Adipocyte (in vitro differentiated cells): ENCODE results near the gene CLSTN3.

Source experiments
- DNase-seq: peaks from one replicate; pipeline ENCODE4 v3.0.0-alpha.2; 2015; ENCODE audit warnings: low read depth
- H3K27me3 ChIP-seq: replicated peaks from 2 replicates; pipeline ENCODE4 v1.7.0; 2013; ENCODE audit warnings: mild to moderate bottlenecking, low read length, moderate library complexity; ENCODE audit not compliant: control insufficient read depth, insufficient read depth
- H3K36me3 ChIP-seq: 2 replicates; pipeline ENCODE4 v1.7.0; 2013; ENCODE audit warnings: low read length, mild to moderate bottlenecking, moderate library complexity; ENCODE audit not compliant: control insufficient read depth, insufficient read depth, severe bottlenecking
- H3K4me1 ChIP-seq: 2 replicates; pipeline ENCODE4 v1.7.0; 2013; ENCODE audit warnings: mild to moderate bottlenecking, low read length, moderate library complexity; ENCODE audit not compliant: control insufficient read depth, insufficient read depth
- H3K4me3 ChIP-seq: 2 replicates; pipeline ENCODE4 v1.7.0; 2013; ENCODE audit warnings: mild to moderate bottlenecking, low read length, moderate library complexity
- H3K9ac ChIP-seq: 2 replicates; pipeline ENCODE4 v1.7.0; 2013; ENCODE audit warnings: mild to moderate bottlenecking, low read length, moderate library complexity
- H3K9me3 ChIP-seq: 2 replicates; pipeline ENCODE4 v1.7.0; 2013; ENCODE audit warnings: mild to moderate bottlenecking, low read length, moderate library complexity; ENCODE audit not compliant: control insufficient read depth

CLSTN3 gene

GRCh38 chr12:7093892-7094291, 36.3 kb upstream of the CLSTN3 start:
- Histone ChIP-seq H3K4me3 (no peak overlapping the region), H3K9ac (peak overlapping the region; percentile 92), H3K36me3 (peaks cover 28% of the 10 kb centered on the region), H3K4me1 (peaks cover 60% of the 10 kb centered on the region), H3K9me3 (no peaks in the 10 kb centered on the region), H3K27me3 (no peaks in the 10 kb centered on the region)
- DNase-seq, result peak; percentile 79

- peaks cover 41% of the 10 kb centered on the region for H3K4me1 ChIP-seq
- H3K4me3 ChIP-seq, result no peak overlapping the region
- no peak overlapping the region for H3K9ac ChIP-seq
- H3K36me3 ChIP-seq, result peaks cover 31% of the 10 kb centered on the region
- DNase-seq, result no peak
- H3K27me3 ChIP-seq, result no peaks in the 10 kb centered on the region
- no peaks in the 10 kb centered on the region for H3K9me3 ChIP-seq
Observed at GRCh38 chr12:7096006-7096932, 33.9 kb upstream of the CLSTN3 start.

GRCh38 chr12:7096979-7097378, 33.2 kb upstream of the CLSTN3 start:
- no peaks in the 10 kb centered on the region for H3K27me3 ChIP-seq
- H3K9ac ChIP-seq, result no peak overlapping the region
- no peak overlapping the region for H3K4me3 ChIP-seq
- peaks cover 43% of the 10 kb centered on the region for H3K4me1 ChIP-seq
- H3K9me3 ChIP-seq, result no peaks in the 10 kb centered on the region
- H3K36me3 ChIP-seq, result peaks cover 31% of the 10 kb centered on the region
- no peak for DNase-seq

GRCh38 chr12:7099290-7099996, 30.7 kb upstream of the CLSTN3 start:
- H3K9ac ChIP-seq, result no peak overlapping the region
- no peaks in the 10 kb centered on the region for H3K9me3 ChIP-seq
- peaks cover 29% of the 10 kb centered on the region for H3K4me1 ChIP-seq
- no peak overlapping the region for H3K4me3 ChIP-seq
- DNase-seq, result no peak
- no peaks in the 10 kb centered on the region for H3K27me3 ChIP-seq
- peaks cover 43% of the 10 kb centered on the region for H3K36me3 ChIP-seq

GRCh38 chr12:7100239-7100638, 29.9 kb upstream of the CLSTN3 start:
- Histone ChIP-seq H3K36me3 (peaks cover 48% of the 10 kb centered on the region), H3K9me3 (no peaks in the 10 kb centered on the region), H3K4me1 (peaks cover 24% of the 10 kb centered on the region), H3K4me3 (no peak overlapping the region), H3K9ac (no peak overlapping the region), H3K27me3 (no peaks in the 10 kb centered on the region)
- DNase-seq, result no peak

DNA sequence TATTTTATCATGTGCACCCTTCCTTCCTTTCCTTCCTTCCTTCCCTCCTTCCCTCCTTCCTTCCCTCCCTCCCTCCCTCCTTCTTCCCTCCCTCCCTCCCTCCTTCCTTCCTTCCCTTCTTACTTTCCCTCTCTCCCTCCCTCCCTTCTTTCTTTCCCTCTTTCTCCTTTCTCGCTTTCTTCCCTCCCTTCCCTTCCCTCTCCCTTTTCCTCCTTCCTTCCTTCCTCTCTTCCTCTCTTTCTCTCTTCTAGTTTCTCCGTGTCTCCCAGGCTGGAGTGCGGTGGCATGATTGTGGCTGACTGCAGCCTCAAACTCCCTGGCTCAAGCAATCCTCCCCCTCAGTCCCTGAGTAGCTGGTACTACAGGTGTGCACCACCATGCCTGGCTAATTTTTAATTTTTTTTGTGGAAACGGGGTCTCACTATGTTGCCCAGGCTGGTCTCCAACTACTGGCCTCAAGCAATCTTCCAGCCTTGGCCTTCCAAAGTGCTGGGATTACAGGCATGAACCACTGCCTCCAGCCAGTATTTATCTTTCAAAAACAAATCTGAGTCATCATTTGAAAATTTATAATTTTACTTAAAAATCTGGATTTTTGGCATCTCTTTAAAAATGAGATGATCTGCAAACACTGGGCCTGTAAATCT, 29.0 kb upstream of the CLSTN3 start:
- no peak for DNase-seq
- Histone ChIP-seq H3K9ac (peak overlapping the region; percentile 67), H3K4me1 (peaks cover 18% of the 10 kb centered on the region), H3K27me3 (no peaks in the 10 kb centered on the region), H3K4me3 (no peak overlapping the region), H3K9me3 (no peaks in the 10 kb centered on the region), H3K36me3 (peaks cover 48% of the 10 kb centered on the region)

DNA sequence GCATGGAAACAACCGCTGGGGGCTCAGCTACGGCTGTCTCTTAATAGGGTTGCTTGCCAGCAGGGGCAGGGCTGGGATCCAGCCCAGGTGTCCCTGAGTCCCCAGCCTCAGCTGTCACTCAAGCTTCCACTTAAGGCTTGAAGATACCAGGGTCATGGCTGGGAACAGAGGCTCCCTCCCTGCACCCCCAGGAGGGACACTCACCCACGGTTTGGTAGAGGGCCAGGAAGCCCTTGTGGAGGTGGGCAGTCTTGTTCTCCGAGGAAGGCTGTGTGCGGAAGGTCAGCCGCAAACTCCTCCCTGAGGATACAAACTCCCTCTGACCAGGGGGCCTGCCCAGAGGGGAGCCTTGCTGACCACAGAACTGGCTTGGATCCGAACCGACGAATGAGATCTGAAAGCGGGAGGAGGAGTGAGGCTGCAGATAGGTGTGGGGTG, 28.5 kb upstream of the CLSTN3 start:
- peaks cover 45% of the 10 kb centered on the region for H3K36me3 ChIP-seq
- H3K9ac ChIP-seq, result peak overlapping the region; percentile 67
- H3K27me3 ChIP-seq, result no peaks in the 10 kb centered on the region
- no peak overlapping the region for H3K4me3 ChIP-seq
- no peaks in the 10 kb centered on the region for H3K9me3 ChIP-seq
- no peak for DNase-seq
- H3K4me1 ChIP-seq, result peaks cover 20% of the 10 kb centered on the region

GRCh38 chr12:7102582-7102981, 27.6 kb upstream of the CLSTN3 start:
- Histone ChIP-seq H3K4me3 (no peak overlapping the region), H3K27me3 (no peaks in the 10 kb centered on the region), H3K36me3 (peaks cover 39% of the 10 kb centered on the region), H3K9ac (no peak overlapping the region), H3K4me1 (peaks cover 24% of the 10 kb centered on the region), H3K9me3 (no peaks in the 10 kb centered on the region)
- DNase-seq, result no peak

DNA sequence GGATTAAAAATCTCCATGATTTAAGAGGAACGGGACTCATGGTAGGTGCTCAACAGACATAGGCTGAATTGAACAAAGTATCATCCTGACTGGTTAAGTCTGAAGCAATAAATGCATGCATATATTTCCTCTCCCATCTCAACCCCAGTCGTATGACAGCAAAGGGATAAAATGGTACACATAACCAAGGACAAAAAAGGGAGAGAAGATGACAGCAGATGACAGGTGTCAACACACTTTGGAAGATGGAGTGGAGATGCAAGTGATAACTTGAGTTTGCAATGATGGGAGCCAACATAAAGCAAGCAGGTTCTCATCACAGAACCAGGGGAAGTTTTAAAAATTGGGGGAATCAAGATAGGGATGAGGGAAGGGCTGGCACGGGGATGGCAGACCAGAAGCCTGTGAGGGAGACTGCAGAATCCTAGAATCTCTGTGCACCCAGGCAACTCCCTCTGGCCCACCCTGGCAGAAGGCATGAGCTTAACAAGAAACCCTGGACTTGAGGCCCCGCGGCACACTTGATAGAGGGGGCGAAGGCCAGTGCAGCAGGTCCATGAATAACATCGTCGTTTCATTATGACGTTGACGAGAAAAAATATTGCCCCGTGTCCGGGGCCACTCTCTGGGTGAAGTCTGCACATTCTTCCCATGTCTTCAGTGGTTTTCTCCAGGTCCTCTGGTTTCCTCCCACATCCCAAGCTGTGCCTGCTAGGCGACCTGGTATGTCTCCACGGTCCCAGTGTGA, 26.2 kb upstream of the CLSTN3 start:
- Histone ChIP-seq H3K9ac (no peak overlapping the region), H3K27me3 (no peaks in the 10 kb centered on the region), H3K4me3 (no peak overlapping the region), H3K9me3 (no peaks in the 10 kb centered on the region), H3K4me1 (peaks cover 24% of the 10 kb centered on the region), H3K36me3 (peaks cover 30% of the 10 kb centered on the region)
- DNase-seq, result no peak

DNA sequence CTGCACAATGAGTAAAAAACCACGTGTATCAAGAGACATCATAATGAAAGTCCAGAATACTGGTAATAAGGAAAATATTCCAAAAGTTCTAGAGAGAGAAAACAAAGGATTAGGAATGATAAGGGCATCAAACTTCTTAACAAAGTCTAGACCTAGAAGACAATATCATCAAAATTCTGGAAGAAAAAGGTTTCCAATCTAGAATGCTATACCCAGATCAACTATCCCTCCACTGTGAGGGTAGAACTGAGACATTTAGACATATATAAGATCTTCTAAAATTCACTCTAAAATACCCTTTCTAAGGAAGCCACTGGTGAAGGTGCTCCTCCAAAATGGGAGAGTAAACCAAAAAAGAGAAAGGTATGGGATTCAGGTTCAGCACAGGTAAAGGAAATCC, 24.1 kb upstream of the CLSTN3 start:
- peak overlapping the region; percentile 87 for H3K4me3 ChIP-seq
- H3K36me3 ChIP-seq, result peaks cover 17% of the 10 kb centered on the region
- no peaks in the 10 kb centered on the region for H3K27me3 ChIP-seq
- peaks cover 29% of the 10 kb centered on the region for H3K4me1 ChIP-seq
- H3K9ac ChIP-seq, result peak overlapping the region; percentile 98
- DNase-seq, result no peak
- no peaks in the 10 kb centered on the region for H3K9me3 ChIP-seq
